Measurements from ENCODE around the gene SPATA25.

Gene SPATA25

GRCh38 chr20:45887346-45887715 is at the start of gene SPATA25:
SPATA25 (minus strand) TSS chr20:45887622; CDS start chr20:45887590, 32 bp downstream.
- H4K20me1 ChIP-seq (ENCODE audit: insufficient read depth, low read length): no peaks in the 10 kb centered on the region
- H3K4me1 ChIP-seq (ENCODE audit: low read length): peaks cover 19% of the 10 kb centered on the region
- H3K4me3 ChIP-seq (ENCODE audit: low read length): no peak within 1 kb of the TSS
- H3K27me3 ChIP-seq (ENCODE audit: low read depth, low read length): no peaks in the 10 kb centered on the region
- H3K79me2 ChIP-seq (ENCODE audit: low read length): peaks cover 7% of the 10 kb centered on the region; the same call in 1 of the 2 replicates
- no peak within 1 kb of the TSS for H3K4me2 ChIP-seq (ENCODE audit: low read length)
- no peaks in the 10 kb centered on the region for H3K9me3 ChIP-seq (ENCODE audit: insufficient read depth, low read length)
- H3K9ac ChIP-seq (ENCODE audit: low read length): no peak within 1 kb of the TSS
- TF ChIP-seq CTCF (IDR thresholded peaks at IDR 0.05; ENCODE audit: low read depth, low read length) (no peak), EZH2phosphoT487 (IDR thresholded peaks at IDR 0.05; ENCODE audit: low read depth) (no peak)
- no peak within 1 kb of the TSS for H3K27ac ChIP-seq (ENCODE audit: low read length)
- H2AFZ ChIP-seq (ENCODE audit: low read depth, low read length): no peak within 1 kb of the TSS
- H3K36me3 ChIP-seq (replicated peaks; ENCODE audit: low read depth, low read length): peaks cover 24% of the 10 kb centered on the region

DNA sequence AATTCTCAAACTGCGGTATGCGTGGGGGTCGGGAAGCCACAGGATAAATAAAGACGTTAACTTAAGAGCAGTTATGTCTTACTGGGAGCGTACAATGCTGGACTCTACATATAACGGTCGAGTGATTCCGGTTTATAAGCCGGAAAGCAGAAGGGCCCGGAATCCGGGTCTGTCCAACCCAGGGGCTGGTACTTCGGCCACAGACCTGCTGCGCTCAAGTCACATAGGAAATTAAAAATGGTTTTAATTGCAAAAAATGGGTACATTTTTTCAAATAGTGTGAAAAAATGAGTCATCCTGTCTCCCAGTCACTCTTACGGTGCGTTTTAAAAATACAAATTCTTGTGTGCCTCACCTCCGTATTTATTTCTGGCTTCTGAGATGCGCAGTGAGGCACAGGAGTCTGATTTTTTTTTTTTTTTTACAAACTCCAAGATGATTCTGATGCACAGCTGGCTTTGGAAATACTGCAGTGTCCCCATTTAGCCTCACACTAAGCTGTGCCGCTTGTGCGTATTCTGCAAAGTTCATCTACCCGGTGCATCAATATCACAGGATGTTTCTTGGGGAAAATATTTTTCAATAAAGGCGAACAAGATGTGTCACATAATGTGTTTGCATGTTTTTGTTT is 48.1 kb upstream of the SPATA25 start:
- Histone ChIP-seq H3K9me3 (ENCODE audit: insufficient read depth, low read length) (no peaks in the 10 kb centered on the region), H3K4me1 (ENCODE audit: low read length) (peaks cover 11% of the 10 kb centered on the region), H3K4me3 (ENCODE audit: low read length) (peak overlapping the region; percentile 80), H4K20me1 (ENCODE audit: insufficient read depth, low read length) (peaks cover 13% of the 10 kb centered on the region), H3K4me2 (ENCODE audit: low read length) (peak overlapping the region; percentile 73), H2AFZ (ENCODE audit: low read depth, low read length) (peak overlapping the region; percentile 11; the same call in 1 of the 2 replicates), H3K36me3 (replicated peaks; ENCODE audit: low read depth, low read length) (peaks cover 35% of the 10 kb centered on the region), H3K9ac (ENCODE audit: low read length) (peak overlapping the region; percentile 63), H3K27ac (ENCODE audit: low read length) (peak overlapping the region; percentile 0; the same call in 1 of the 2 replicates), H3K79me2 (ENCODE audit: low read length) (peaks cover 42% of the 10 kb centered on the region), H3K27me3 (ENCODE audit: low read depth, low read length) (no peaks in the 10 kb centered on the region)
- TF ChIP-seq EZH2phosphoT487 (IDR thresholded peaks at IDR 0.05; ENCODE audit: low read depth) (no peak), CTCF (IDR thresholded peaks at IDR 0.05; ENCODE audit: low read depth, low read length) (no peak)

DNA sequence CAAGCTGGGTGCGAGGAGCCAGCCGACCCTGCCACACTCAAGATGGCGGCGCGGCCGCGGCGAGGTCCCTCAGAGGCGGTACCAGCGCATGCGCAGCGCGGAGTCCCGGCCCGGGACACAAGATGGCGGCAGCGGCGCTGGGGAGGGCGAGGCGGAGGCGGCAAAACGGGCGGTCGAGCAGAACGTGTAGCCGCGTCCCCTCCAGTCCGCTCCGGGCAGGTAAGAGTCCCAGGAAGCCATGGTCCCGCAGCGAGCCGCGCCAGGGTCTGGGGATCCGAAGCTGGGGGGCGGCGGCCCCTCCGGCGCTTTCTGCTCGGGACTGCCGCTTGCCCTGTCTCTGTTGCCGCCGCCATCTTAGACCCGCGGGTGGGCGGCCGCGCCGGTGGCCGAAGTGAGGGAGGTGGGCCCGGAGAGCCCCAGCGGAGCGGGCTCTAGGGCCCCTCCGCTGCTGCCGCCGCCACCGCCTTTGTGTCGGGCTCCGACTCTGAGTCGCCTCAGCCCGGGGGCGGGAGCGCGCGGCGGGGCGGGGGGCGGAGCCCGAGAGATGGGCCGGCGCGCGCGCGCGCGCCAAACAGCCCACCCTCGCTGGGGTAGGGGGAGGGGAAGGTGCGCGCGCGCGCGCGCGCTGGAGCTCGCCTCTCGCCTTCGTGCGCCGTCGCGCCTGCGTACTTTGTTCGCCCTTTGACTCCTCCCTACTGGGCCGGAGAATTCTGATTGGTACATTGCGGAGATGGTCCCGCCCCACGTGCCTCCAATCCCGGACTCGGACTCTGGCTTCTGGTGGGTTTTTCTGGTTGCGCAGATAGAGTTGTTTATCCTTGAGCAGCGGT is 47.4 kb upstream of the SPATA25 start, which contains the start of gene PCIF1:
Gene PCIF1, plus strand, starts transcription at position 98 of the 830 bp plus-strand sequence. CDS start 4,317 bp downstream, outside the sequence.
- Histone ChIP-seq H3K4me2 (ENCODE audit: low read length) (peak within 1 kb of the TSS; percentile 79), H3K9ac (ENCODE audit: low read length) (peak within 1 kb of the TSS; percentile 95), H3K4me1 (ENCODE audit: low read length) (peaks cover 11% of the 10 kb centered on the region), H3K27me3 (ENCODE audit: low read depth, low read length) (no peaks in the 10 kb centered on the region), H4K20me1 (ENCODE audit: insufficient read depth, low read length) (peaks cover 13% of the 10 kb centered on the region), H3K36me3 (replicated peaks; ENCODE audit: low read depth, low read length) (peaks cover 28% of the 10 kb centered on the region), H3K4me3 (ENCODE audit: low read length) (peak within 1 kb of the TSS; percentile 80), H3K27ac (ENCODE audit: low read length) (peak within 1 kb of the TSS; percentile 84), H3K79me2 (ENCODE audit: low read length) (peaks cover 42% of the 10 kb centered on the region), H3K9me3 (ENCODE audit: insufficient read depth, low read length) (no peaks in the 10 kb centered on the region), H2AFZ (ENCODE audit: low read depth, low read length) (peak within 1 kb of the TSS; percentile 79)
- no peak for TF ChIP-seq EZH2phosphoT487 (IDR thresholded peaks at IDR 0.05; ENCODE audit: low read depth)
- no peak for TF ChIP-seq CTCF (IDR thresholded peaks at IDR 0.05; ENCODE audit: low read depth, low read length)

- peaks cover 21% of the 10 kb centered on the region for H3K36me3 ChIP-seq (replicated peaks; ENCODE audit: low read depth, low read length)
- peaks cover 42% of the 10 kb centered on the region for H3K79me2 ChIP-seq (ENCODE audit: low read length)
- no peaks in the 10 kb centered on the region for H3K9me3 ChIP-seq (ENCODE audit: insufficient read depth, low read length)
- peak overlapping the region; percentile 79 for H3K4me2 ChIP-seq (ENCODE audit: low read length)
- peak overlapping the region; percentile 79 for H2AFZ ChIP-seq (ENCODE audit: low read depth, low read length)
- no peak for TF ChIP-seq CTCF (IDR thresholded peaks at IDR 0.05; ENCODE audit: low read depth, low read length)
- TF ChIP-seq EZH2phosphoT487 (IDR thresholded peaks at IDR 0.05; ENCODE audit: low read depth): no peak
- peaks cover 13% of the 10 kb centered on the region for H4K20me1 ChIP-seq (ENCODE audit: insufficient read depth, low read length)
- H3K4me3 ChIP-seq (ENCODE audit: low read length): peak overlapping the region; percentile 80
- peak overlapping the region; percentile 84 for H3K27ac ChIP-seq (ENCODE audit: low read length)
- H3K9ac ChIP-seq (ENCODE audit: low read length): peak overlapping the region; percentile 95
- no peaks in the 10 kb centered on the region for H3K27me3 ChIP-seq (ENCODE audit: low read depth, low read length)
- H3K4me1 ChIP-seq (ENCODE audit: low read length): peaks cover 11% of the 10 kb centered on the region
Measured at GRCh38 chr20:45934046-45934585, 46.7 kb upstream of the SPATA25 start.

All from OCI-LY3 (cell line).